OCI-M2 (cell line): ENCODE data around the gene IKBKE.
"Not testable (repeated sequence)": the region's sequence is repeated elsewhere in the genome, so short reads cannot be mapped to it uniquely, and the experiment has no call there.

Experiments
- DNase-seq: peaks from one replicate; lab custom pipeline; 2025; ENCODE audit not compliant: unreplicated experiment; lab: John Stamatoyannopoulos, UW

Gene IKBKE

GRCh38 chr1:206472454-206472853 is 2.2 kb downstream of the IKBKE start:
- DNase-seq: no peak

- no peak for DNase-seq
Observed at GRCh38 chr1:206472886-206473285, 2.6 kb downstream of the IKBKE start.

- DNase-seq: no peak
Observed at GRCh38 chr1:206476058-206476457, 5.8 kb downstream of the IKBKE start.

GRCh38 chr1:206476591-206476990 is 6.3 kb downstream of the IKBKE start:
- no peak for DNase-seq

- no peak for DNase-seq
Observed at GRCh38 chr1:206477110-206477509, 6.8 kb downstream of the IKBKE start.

GRCh38 chr1:206477581-206478380 is 7.5 kb downstream of the IKBKE start:
- no peak for DNase-seq

- DNase-seq: no peak
Observed at GRCh38 chr1:206478746-206479145, 8.5 kb downstream of the IKBKE start.

GRCh38 chr1:206479183-206480125 is 9.2 kb downstream of the IKBKE start:
- no peak for DNase-seq

GRCh38 chr1:206480211-206480610 is 9.9 kb downstream of the IKBKE start:
- no peak for DNase-seq

- DNase-seq: no peak
Observed at GRCh38 chr1:206482611-206483010, 12.3 kb downstream of the IKBKE start.

GRCh38 chr1:206483864-206484263 is 13.6 kb downstream of the IKBKE start:
- DNase-seq: not testable (repeated sequence)

- DNase-seq: no peak
Observed at GRCh38 chr1:206484901-206485300, 14.6 kb downstream of the IKBKE start.

- no peak for DNase-seq
Observed at GRCh38 chr1:206486995-206487788, 16.9 kb downstream of the IKBKE start.

GRCh38 chr1:206487970-206488369 is 17.7 kb downstream of the IKBKE start:
- DNase-seq: no peak

- no peak for DNase-seq
Observed at GRCh38 chr1:206488466-206488865, 18.2 kb downstream of the IKBKE start.

- DNase-seq: no peak
Observed at GRCh38 chr1:206489980-206490770, 19.9 kb downstream of the IKBKE start.

- DNase-seq: no peak
Observed at GRCh38 chr1:206490771-206491405, 20.6 kb downstream of the IKBKE start.

GRCh38 chr1:206491616-206492015 is 21.3 kb downstream of the IKBKE start:
- DNase-seq: no peak

GRCh38 chr1:206492589-206492988 is 22.3 kb downstream of the IKBKE start:
- DNase-seq: no peak

- no peak for DNase-seq
Observed at GRCh38 chr1:206493279-206493678, 23.0 kb downstream of the IKBKE start.
